Body of pancreas (tissue), 4 donors: Measurements from ENCODE around the gene GATA1.

Experiments used
- POLR2A ChIP-seq, 3 donors: fragments of 450-650 bp; IDR thresholded peaks; one replicate each; pipeline ENCODE4 v1.6.1; 2016; ENCODE audit warnings: antibody characterized with exemption in 3 of 3, mild to moderate bottlenecking in 2 of 3
- TF ChIP-seq, protein P1 (sequence below), 7 experiments: fragments of 450-650 bp in 4 of 7; fragments of 200-600 bp in 3 of 7; sonication (generic) in 3 of 7; IDR thresholded peaks; one replicate each; pipeline ENCODE4 v1.5.1; 2016 to 2019; ENCODE audit warnings: antibody characterized with exemption in 7 of 7

GRCh38 chrX:48737940-48738339 lies 48.5 kb upstream of the GATA1 start:
- TF ChIP-seq, protein P1, sequence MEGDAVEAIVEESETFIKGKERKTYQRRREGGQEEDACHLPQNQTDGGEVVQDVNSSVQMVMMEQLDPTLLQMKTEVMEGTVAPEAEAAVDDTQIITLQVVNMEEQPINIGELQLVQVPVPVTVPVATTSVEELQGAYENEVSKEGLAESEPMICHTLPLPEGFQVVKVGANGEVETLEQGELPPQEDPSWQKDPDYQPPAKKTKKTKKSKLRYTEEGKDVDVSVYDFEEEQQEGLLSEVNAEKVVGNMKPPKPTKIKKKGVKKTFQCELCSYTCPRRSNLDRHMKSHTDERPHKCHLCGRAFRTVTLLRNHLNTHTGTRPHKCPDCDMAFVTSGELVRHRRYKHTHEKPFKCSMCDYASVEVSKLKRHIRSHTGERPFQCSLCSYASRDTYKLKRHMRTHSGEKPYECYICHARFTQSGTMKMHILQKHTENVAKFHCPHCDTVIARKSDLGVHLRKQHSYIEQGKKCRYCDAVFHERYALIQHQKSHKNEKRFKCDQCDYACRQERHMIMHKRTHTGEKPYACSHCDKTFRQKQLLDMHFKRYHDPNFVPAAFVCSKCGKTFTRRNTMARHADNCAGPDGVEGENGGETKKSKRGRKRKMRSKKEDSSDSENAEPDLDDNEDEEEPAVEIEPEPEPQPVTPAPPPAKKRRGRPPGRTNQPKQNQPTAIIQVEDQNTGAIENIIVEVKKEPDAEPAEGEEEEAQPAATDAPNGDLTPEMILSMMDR (IDR thresholded peaks at IDR 0.05) = no peak
- no peak for TF ChIP-seq POLR2A (IDR thresholded peaks at IDR 0.05)
